ENCODE data around the gene WNT6. TPM values are rescaled to one million over a fixed set of nuclear protein-coding genes. Genes with fewer than 3 reads are reported as not detected.

Gene WNT6
- total RNA-seq, 1 experiment from 2014 or later: 1.4 TPM

- peak; percentile 60 for ATAC-seq
- Histone ChIP-seq H3K27ac (ENCODE audit: low read depth, low read length) (no peak overlapping the region), H3K4me3 (replicated peaks in 1 of 2; ENCODE audit: low read depth in 1 of 2, low read length in 2 of 2) (no peak overlapping the region), H3K4me2 (ENCODE audit: low read length) (peak overlapping the region; percentile 49), H4K20me1 (ENCODE audit: insufficient read depth) (no peaks in the 10 kb centered on the region), H3K9ac (ENCODE audit: low read length) (no peak overlapping the region), H3K4me1 (ENCODE audit: control insufficient read depth in 1 of 2, insufficient read depth in 2 of 2, low read length in 2 of 2) (peaks cover 31 to 53% of the 10 kb centered on the region in 2 experiments), H3K9me2 (ENCODE audit: insufficient read depth) (no peaks in the 10 kb centered on the region), H3K9me3 (ENCODE audit: control insufficient read depth in 1 of 2, insufficient read depth in 1 of 2, low read depth in 1 of 2, low read length in 2 of 2) (no peaks in the 10 kb centered on the region), H3K27me3 (ENCODE audit: insufficient read depth, low read length) (peaks cover 4% of the 10 kb centered on the region; the same call in 1 of the 2 replicates), H3K36me3 (ENCODE audit: control insufficient read depth in 1 of 2, insufficient read depth in 2 of 2, low read length in 2 of 2) (no peaks in the 10 kb centered on the region), H3K79me2 (ENCODE audit: insufficient read depth, low read length) (no peaks in the 10 kb centered on the region), H2AFZ (ENCODE audit: low read depth, low read length, poor library complexity, severe bottlenecking) (peak overlapping the region; percentile 42)
- ChIA-PET POLR2A (interaction anchor here (2.0 kb wide), 1 partner anchor 148 kb away, joined by 8 read pairs; no protein-coding TSS in a partner anchor), RAD21 (ENCODE audit: low non-redundant PET in 1 of 2, low total read pairs in 2 of 2, uncharacterized antibody in 2 of 2, unreplicated experiment in 2 of 2) (interaction anchor here (1.0 to 1.1 kb wide), 3 partner anchors 41 to 45 kb away, joined by 3 to 5 read pairs (median 5); no protein-coding TSS in a partner anchor), CTCF (interaction anchor here (0.9 to 4.3 kb wide), 9 partner anchors 10 to 301 kb away, joined by 3 to 35 read pairs (median 5); no protein-coding TSS in a partner anchor)
- BruUV-seq (replicated peaks): no TSS peak
- intact Hi-C loops (cut with micrococcal nuclease): loop anchor here (1.0 to 2.0 kb wide), 5 partner anchors 45 to 301 kb away; no protein-coding TSS in a partner anchor
- DNase-seq (ENCODE audit: low read depth, low spot score): no peak
- TF ChIP-seq SIN3A (IDR thresholded peaks at IDR 0.05; ENCODE audit: low read depth): no peak
- TF ChIP-seq, protein P1, sequence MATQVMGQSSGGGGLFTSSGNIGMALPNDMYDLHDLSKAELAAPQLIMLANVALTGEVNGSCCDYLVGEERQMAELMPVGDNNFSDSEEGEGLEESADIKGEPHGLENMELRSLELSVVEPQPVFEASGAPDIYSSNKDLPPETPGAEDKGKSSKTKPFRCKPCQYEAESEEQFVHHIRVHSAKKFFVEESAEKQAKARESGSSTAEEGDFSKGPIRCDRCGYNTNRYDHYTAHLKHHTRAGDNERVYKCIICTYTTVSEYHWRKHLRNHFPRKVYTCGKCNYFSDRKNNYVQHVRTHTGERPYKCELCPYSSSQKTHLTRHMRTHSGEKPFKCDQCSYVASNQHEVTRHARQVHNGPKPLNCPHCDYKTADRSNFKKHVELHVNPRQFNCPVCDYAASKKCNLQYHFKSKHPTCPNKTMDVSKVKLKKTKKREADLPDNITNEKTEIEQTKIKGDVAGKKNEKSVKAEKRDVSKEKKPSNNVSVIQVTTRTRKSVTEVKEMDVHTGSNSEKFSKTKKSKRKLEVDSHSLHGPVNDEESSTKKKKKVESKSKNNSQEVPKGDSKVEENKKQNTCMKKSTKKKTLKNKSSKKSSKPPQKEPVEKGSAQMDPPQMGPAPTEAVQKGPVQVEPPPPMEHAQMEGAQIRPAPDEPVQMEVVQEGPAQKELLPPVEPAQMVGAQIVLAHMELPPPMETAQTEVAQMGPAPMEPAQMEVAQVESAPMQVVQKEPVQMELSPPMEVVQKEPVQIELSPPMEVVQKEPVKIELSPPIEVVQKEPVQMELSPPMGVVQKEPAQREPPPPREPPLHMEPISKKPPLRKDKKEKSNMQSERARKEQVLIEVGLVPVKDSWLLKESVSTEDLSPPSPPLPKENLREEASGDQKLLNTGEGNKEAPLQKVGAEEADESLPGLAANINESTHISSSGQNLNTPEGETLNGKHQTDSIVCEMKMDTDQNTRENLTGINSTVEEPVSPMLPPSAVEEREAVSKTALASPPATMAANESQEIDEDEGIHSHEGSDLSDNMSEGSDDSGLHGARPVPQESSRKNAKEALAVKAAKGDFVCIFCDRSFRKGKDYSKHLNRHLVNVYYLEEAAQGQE (IDR thresholded peaks at IDR 0.05; ENCODE audit: low read depth): no peak
- no peak for TF ChIP-seq SP1 (IDR thresholded peaks at IDR 0.05; ENCODE audit: low read depth)
- no peak for TF ChIP-seq EZH2 (IDR thresholded peaks at IDR 0.05)
- no peak for TF ChIP-seq RAD21 (IDR thresholded peaks at IDR 0.05; ENCODE audit: low read depth)
- no peak for TF ChIP-seq YY1 (IDR thresholded peaks at IDR 0.05; ENCODE audit: extremely low read depth, insufficient replicate concordance, low read depth, low read length)
- TF ChIP-seq CEBPB (IDR thresholded peaks at IDR 0.05; ENCODE audit: low read depth): no peak
- TF ChIP-seq EGR1 (IDR thresholded peaks at IDR 0.05; ENCODE audit: low read depth): no peak
Observed at GRCh38 chr2:218853766-218854165, 5.8 kb upstream of the WNT6 start.

Measured in HCT116 (cell line).